GM21526 (cell line): ENCODE results near the gene ARHGAP4.

ENCODE experiments used
- ATAC-seq: cut with Tn5 transposase; IDR thresholded peaks from one replicate; pipeline ENCODE4 v1.9.1; 2021; ENCODE audit warnings: moderate library complexity; ENCODE audit not compliant: unreplicated experiment, low FRiP score

ARHGAP4 gene

DNA sequence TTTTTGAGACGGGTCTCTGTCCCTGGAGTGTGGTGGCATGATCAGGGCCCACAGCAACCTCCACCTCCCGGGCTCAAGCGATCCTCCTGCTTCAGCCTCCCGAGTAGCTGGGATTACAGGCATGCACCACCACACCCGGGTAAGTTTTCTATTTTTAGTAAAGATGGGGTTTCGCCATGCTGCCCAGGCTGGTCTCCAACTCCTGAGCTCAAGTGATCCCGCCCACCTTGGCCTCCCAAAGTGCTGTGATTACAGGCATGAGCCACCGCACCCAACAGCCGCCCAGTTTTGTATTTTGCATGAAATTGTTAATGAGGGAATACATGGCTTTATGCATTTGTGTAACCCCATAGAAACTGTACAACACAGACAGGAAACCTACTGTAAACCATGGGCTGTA, 2.8 kb upstream of the ARHGAP4 start:
- no peak for ATAC-seq

DNA sequence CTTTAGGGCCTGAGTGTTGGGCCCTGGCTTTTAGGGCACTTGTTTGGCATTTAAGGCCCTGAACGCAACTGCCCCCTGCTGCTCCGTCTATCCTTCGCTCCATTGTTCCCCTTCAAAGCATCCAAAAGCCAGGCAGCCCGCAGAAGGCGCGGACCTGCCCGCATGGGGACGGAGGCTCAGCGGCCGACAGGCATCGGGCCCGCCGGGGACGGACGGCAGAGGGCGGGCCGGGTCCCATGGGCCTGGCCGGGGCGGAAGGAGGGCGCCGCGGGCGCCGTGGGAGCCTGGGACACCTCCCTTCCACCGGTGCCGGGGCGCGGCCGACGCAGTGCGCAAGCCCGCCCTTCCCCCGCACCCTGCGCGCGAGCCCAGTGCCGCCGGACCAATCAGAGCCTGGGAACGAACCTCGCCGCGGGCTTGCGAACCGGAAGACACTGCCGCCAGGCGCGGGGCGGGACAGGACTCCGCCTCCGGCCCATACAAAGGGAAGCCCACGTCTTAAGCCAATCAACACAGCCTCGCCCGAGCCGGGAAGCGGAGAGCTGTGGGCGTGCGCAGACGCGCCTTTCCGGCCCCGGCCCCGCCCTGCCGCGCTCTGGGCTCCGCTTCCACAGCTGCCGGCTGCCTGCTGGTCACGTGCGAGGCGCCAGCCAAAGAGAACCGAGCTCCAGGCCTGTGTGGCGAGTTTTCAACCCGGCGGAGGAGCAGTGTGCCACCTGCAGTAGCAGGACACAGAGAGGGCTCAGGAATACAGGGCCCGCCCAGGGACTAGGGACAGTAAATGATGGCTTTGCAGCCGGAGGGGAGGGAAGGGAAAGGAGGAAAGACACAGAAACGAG, 2.1 kb upstream of the ARHGAP4 start:
- peak; percentile 81 for ATAC-seq

DNA sequence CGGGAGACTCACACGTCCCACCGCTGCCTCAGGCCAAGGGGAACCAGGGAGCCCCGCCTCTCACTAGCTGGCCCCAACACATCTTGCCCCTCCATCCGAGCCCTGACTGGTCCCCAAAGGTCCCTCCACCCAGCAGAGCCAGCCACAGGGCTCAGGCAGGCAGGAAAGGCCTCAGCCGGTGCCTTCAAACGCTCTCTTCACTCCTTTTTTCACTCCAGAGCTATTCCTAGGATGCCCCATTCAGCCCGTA, 1.5 kb upstream of the ARHGAP4 start:
- no peak for ATAC-seq

DNA sequence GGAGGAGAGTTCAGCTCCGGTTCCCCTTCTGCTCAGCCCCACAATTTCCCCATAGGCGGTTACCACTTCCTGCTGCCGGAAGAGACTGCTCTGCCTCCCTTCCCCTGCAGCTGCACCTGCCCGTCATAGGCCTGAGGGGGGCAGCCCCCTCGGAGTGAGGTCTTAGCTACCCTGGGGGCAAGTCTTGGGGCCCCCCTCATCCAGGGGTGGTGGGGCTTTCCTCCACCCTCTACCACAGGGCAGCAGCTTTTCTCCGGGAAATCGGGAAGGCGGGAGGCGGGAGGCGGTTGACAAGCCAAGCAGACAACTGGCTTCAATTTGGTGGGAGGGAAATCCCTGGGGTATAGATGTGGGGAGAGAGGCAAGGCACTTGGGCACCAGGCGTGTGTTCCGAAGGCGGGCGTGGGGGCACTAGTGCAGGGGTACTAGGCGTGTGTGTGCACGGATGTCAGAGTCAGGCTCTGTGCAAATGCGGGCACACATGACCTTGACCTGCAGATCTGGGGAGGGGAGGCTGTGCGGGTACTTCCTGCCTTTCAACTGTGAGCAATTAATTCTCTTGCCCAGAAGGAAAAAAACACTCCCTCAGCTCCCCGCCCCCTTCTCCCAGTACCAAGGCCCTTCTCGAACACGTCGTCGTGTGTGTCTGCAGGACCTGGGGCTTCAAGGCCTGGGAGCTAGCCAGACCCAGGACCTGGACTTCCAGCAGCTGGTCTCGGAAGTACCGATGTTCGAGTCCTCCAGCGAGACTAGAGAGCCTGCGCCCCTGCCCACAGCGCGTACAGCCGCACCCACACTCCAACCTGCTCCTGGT, 1.0 kb upstream of the ARHGAP4 start:
- peak; percentile 39 for ATAC-seq

DNA sequence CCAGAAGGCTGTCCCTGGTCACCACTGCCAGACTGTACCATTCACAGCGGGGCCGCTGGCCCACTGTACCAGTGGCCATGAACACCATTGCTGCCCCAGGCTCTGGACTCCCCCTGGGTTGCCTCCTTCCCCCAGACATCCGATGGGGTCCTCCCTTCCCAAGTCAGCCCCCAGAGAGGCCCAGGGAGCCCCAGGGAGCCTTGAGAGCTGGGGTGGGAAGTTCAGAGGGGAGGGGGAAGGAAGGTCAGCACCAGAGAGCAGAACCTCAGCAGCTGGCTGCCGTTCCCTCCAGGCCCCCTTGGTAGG, 441 bp upstream of the ARHGAP4 start:
- no peak for ATAC-seq

DNA sequence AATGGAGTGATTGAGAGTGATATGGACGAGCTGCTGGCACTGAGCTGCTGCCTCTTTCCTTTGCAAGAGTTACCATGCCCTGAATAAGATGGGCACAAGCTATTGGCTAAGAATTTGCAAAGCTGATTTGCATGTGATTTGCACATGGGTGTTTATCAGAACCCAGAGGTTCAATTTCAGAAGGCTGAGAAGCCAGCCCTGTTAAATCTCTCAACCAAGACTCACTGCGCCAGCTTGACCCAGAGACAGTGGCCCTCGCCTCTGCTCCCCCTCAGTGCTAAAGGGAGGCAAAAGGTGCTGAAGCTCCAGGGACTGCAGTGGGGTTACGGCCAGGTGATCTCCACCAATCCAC, 701 bp downstream of the ARHGAP4 start:
- no peak for ATAC-seq

DNA sequence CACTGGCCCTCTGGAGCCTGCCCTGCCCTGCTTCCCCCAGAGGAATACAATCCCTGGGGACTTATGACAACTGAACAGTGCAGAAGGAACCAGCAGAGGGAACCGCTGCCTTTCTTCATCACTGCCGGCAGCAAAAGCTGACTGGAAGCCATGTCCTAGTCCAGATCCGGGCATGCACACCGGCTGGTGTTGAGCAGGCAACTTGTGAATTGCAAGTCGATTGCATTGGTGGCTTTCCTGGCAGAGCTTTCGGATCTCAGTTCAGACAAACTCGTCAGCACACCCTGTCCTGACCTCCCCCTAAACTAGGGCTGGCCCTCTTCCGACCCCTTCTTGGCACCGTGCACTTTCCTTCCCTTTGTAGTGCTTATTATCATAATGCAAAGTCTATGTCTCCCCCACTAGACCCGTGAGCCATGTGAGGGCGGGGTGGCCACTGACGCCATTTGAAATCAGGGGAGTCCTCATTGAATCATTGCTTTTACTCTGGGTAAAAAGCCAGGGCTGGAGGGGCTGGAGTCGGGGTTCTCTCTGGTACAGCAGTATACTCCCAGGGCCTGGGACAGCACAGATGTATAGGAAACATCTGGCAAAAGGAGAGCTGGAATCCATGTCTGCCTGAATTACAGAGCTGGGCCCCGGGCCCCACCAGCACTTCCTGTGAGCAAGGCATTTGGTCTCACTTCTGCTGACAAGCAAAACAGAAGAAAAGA, 1.8 kb downstream of the ARHGAP4 start:
- no peak for ATAC-seq

DNA sequence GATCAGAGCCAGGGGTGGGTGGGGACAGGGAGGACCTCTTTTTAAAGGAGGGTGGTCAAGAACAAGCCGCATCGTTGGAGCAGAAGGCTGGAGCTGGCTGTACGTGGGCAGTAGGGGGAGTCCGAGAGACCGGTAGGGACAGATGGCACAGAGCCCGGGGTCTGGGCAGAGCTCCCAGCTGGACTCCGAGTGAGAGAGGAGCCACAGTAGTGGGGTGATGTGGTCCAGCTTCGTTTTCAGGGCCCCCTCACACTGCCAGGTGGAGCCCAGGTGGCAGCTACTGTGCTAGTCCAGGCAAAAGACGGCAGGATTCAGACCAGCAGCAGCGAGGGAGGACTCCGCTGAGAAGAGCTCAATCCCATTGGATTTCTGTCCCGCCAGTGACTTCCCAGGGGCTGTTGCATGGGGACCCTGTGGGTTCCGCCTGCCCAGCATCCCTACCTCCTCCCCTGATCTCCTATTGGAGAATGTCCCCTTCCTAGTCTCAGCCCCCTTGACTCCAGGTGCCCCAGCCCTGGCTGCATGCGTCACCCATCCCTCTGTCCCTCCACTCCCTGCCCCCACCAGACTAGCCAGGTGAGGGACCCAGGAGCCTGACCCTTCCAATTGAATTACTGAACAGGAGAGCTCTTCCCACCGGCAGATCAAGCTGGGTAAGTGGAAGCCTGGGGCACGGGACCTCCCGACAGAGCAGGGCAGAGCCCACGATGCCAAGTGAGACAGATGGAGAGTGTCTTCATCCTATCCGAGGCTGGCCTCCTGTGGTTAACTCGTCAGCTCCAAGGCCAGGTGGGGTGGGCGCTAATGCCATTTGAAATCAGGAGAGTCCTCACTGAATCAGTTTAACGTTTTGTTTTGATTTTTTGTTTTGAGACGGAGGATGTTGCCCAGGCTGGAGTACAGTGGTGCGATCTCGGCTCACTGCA, 2.9 kb downstream of the ARHGAP4 start:
- ATAC-seq = no peak

DNA sequence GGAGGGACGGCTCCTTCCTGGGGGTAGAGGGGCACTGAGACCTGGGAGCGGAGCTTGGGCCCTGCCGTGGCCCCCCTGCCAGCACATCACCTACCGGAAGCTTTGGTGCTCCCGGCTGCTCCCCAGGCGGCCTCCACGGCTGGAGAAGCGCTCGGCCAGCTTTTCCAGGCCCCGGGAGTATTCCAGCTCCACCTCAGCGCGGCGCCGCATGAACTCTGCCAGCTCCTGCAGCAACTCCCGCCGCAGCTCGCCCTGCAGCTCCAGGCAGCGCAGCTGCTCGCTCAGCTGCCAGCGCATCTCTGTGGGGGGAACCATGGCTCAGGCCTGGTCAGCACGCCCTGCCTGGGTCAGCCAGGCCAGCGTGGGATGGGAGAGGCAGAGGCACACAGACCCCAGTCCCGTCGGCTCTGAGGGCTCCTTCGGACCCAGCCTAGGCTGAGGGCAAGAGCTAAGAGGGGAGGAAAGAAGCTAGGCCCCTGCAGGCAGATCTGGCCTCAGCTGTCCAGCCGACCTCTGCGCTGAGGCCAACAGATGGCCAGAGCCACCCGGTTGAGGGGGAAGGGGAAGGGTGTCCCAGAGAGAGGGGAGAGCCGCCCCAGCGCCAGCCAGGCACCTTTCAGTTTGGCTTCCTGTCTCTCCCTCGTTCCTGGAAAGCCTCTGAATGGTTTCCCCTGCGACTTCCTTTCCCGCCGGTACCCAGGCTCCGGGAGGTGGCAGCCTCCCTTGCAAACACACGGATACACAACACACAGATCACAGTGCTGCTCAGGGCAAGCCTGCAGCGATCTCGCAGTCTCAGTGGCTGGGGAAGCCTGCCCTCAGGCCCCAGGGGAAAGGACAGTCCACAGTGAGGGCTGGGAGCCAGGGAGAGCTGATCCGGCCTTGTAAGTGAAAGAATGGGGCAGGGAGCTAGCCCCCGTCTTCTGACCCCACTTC, 4.3 kb downstream of the ARHGAP4 start:
- no peak for ATAC-seq

DNA sequence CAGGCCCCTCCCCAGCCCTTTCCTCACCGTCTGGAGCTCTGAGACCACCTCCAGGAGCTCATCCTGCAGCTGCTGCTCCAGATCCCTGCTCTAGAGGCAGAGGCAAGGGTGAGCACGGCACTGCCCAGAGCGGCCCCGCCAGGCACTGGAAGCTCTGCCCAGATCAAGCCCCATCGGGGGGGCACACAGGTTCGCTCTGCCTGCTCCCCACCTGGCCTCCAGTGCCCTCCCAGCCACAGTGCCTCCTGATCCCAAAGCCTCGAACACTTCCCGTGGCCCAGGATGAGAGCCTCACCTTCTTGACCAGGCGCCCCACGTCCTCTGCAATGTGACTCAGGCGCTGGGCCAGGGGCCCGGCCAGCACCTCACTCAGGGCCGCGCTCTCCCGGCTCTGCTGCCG, 5.0 kb downstream of the ARHGAP4 start:
- ATAC-seq = no peak

DNA sequence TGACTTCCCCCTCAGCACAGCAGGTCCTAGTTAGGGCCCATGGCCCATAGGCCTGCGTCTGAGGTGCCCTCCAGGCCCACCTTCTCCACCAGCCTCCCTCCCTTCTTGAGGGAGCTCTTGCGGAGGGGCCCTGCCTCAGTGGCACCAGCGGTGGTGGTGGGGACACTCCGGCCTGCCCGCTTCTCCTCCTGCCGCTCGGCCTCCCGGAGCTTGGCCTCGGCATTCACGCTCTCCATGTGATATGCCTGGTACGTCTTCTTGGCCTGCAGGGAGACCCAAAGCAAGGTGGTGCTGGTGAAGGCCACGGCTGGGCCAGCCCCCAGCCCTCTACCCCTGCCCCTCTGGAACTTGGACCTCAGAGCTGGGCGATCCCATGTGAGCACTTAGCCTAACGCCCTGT, 5.5 kb downstream of the ARHGAP4 start:
- ATAC-seq = no peak

DNA sequence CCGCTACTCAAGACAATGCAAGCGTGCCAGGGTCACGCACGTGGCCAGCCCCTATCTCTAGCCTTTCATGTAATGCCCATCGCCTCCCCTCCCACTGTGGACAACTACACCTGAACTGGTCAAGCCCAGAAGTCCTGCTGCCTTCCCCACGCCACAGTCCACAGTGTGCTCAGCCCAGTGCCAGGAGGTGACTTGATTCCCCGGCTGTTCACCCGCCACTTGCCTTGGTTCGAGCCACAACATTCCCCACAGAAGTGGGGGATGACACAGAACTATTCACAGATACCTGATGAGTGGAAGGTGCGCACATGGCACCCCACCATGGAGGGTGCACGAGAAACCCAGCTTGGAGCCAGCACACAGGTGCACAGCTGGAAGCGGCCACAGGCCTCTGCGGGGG, 6.8 kb downstream of the ARHGAP4 start:
- no peak for ATAC-seq

DNA sequence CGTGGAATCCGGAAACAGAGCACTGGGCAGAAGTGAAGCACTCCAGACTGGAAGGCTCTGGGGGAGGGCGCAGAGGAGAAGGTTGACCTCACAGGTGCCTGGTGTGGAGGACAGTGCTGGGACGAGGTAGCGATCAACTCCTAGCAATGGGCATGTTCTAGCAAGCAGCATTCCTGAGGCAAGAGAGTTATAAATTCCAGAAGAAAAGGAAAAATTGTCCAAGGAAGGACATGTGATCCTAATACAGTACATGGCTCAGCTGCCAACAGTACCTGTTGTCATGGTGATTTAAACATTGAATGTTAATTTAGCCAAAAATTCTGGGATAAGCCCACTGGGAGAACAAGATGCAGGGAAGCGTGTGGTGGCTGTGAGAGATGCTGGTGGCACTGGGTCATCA, 8.2 kb downstream of the ARHGAP4 start:
- no peak for ATAC-seq

DNA sequence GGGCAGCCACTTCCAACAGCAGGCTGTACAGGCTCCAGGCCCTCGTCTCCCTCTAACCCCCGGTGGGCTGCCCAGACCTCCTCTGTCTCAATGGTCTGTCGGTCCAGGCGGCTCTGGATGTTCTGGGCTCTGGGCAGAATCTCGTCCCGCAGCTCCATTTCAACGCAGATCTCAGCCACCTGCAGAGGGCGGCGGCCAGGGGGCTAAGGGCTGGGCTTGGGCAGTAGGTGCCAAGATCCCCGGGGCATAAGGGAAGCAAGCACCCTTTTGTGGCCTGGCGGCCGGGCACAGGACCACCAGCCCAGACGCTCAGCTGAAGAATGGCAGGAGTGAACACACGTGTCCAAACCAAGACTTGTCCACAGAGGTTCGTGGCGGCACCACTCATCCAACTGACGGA, 12.4 kb downstream of the ARHGAP4 start:
- no peak for ATAC-seq

DNA sequence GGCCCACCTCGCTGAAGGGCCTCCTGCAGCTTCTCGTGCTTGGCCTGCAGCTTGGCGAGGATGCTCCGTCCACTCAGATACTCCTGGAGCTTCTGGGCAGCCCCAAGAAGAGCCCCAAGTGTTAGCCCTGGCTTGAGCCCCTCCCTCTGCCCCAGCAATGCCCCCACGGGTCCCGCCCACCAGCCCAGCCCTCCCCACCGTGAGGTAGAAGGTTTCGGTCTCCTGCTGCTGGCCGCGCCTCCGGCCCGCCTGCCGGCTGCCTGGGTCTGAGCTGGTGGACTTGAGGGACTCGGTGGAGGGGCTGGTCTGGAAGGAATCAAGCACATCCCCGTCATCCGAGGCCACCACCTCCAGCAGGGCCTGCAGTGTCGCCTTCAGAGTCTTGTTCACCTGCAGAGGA, 12.9 kb downstream of the ARHGAP4 start:
- no peak for ATAC-seq

DNA sequence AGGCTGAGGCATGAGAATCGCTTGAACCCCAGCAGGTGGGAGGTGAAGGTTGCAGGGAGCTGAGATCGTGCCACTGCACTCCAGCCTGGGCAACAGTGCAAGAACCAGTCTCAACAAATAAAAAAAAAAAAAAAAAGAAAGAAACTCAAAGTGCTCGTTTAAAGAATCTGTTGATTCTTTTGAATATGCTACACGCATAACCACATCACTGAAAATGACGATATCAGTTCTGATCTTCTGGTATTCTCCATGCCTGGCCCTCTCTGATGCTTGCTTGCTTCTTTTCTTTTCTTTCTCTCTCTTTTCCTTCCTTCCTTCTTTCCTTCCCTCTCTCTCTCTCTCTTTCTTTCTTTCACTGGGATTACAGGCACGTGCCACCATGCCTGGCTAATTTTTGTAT, 14.3 kb downstream of the ARHGAP4 start:
- no peak for ATAC-seq

DNA sequence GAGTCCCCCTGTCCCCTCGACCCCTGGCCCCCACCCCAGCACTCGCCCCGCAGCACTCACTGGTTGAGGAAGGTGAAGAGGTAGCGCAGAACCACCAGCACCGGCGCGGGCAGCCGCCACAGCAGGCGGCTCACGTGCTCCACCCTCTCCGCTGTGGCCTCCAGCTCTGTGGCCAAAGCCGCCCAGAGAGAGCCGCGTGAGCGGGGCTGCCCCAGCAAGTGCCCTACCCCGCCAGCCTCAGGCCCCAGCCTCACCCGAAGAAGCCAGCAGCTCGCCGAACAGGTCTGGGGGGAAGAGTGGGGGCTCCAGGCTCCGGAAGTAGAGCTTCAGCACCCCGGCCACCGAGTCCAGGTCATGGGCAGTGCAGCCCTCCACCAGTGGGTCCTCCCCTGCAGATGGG, 15.6 kb downstream of the ARHGAP4 start:
- no peak for ATAC-seq

DNA sequence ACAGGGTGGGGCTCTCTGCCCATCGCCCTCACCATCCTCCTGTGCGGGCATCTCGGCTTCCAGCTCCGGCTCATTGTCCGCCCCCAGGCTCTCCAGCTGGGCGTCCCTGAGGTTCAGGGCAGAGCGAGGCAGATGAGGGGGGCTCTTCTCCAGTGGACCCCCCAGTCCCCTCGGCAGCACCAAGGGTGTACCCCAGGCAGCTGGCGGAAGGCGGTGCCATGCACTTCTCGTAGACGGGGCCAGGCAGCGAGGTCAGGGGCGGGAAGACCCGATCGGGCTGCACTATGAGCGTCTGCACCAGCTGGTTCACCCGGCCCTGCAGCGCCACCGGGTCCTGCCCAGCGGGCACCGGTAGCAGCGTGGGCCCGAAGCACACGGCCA, 16.1 kb downstream of the ARHGAP4 start:
- ATAC-seq = no peak

DNA sequence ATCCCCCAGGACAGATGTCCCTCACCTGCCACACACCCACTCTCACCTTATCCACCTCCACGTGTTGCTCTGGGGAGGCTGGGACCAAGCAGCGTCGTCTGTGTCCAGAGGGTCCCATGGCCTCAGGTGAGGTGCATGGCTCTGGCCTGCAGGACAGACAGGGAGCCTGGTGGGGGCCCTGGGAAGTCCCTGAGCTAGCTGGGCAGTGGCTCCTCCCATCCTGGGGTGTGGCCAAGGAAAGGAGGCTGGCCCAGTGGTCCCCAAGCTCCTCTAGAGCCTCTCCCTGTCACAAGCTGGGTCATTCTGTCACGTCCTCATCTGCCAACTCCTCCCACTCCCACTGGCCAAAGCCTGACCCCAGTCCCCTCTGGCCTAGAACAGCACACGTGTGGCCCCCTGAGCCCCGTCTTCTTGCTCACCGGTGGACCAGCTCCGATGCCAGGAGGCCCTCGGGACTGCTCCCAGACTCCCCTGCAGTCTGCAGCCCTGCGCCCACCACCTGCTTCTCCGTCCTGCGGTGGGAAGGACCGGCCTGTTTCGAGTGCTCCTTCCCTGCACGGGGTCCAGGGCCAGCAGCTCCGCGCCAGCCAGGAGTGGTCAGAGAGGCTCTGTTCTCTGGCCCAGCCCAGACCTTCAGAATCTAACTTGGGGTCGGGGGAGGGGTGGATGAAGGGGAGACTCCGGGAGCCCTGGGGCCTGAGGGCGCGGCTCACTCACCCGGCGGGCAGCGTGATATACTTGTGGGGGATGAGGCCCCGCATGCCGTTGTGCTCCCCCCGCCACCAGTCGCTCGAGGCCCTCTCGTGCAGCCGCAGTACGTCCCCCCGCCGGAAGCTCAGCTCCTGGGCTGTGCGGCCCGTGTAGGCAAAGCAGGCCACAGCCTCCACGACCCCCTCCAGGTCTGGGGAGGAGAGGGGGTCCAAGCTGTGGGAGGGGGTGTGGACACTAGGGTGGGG, 16.8 kb downstream of the ARHGAP4 start:
- ATAC-seq = no peak
